Mucosa of descending colon (tissue), 3 donors: ENCODE data around the gene FBLN2. TPM values are rescaled to one million over a fixed set of nuclear protein-coding genes. Genes with fewer than 3 reads are reported as not detected.

Experiments used
- ATAC-seq: fragments of 200-7000 bp; cut with Tn5 transposase; one replicate; pipeline ENCODE4 v1.9.1; 2020; ENCODE audit warnings: mild to moderate bottlenecking, moderate library complexity
- DNase-seq, 3 donors: peaks; one replicate each; pipeline ENCODE4 v3.0.0-alpha.2; 2020
- H3K36me3 ChIP-seq: fragments of 200-600 bp; one replicate; pipeline ENCODE4 v1.8.0; 2021; ENCODE audit warnings: low read depth, mild to moderate bottlenecking
- H3K4me1 ChIP-seq: fragments of 200-600 bp; one replicate; pipeline ENCODE4 v1.8.0; 2021; ENCODE audit warnings: low read depth, mild to moderate bottlenecking
- H3K4me3 ChIP-seq: fragments of 200-600 bp; one replicate; pipeline ENCODE4 v1.8.0; 2021; ENCODE audit warnings: mild to moderate bottlenecking
- H3K9me3 ChIP-seq: fragments of 200-600 bp; one replicate; pipeline ENCODE4 v1.8.0; 2021; ENCODE audit warnings: mild to moderate bottlenecking
- CTCF ChIP-seq: fragments of 200-600 bp; IDR thresholded peaks from one replicate; pipeline ENCODE4 v1.8.0; 2022; ENCODE audit warnings: antibody characterized with exemption, mild to moderate bottlenecking
- intact Hi-C, 2 donors: fragments of 100-400 bp; cut with DNase I in 1 of 2; cut with micrococcal nuclease in 1 of 2; formaldehyde crosslinking; loops; one replicate each; pipeline versions ENCODE4 v1.11.0 to v1.11.1; 2022; cut with DNase I, micrococcal nuclease
- total RNA-seq, 3 donors: library from RNA; stranded (reverse); fragmentation: NEBNext Ultra II Directional in 2 of 3; extraction: Animal tissue kit (Norgen Biotek cat#: 25700) in 2 of 3; gene quantifications; one replicate each; pipeline versions ENCODE4 v1.2.1 to v1.2.4, GENCODE V29; 2021 to 2023
- donor health status: DM: no; HTN: no; CAD: no; lungs with moderate emphysema.
- donor health status: DM: no; HTN: no; CAD: no.
- donor health status: DM: no; HTN: yes; CAD: no.

FBLN2 gene
- total RNA-seq, 3 donors from 2014 or later: 10.2 to 48.9 (median 30.5) TPM

- ATAC-seq (no peak), DNase-seq (no peak)
- intact Hi-C loops: no loop called here
Measured at GRCh38 chr3:13539671-13540070, 9.3 kb upstream of the FBLN2 start.

GRCh38 chr3:13540297-13540995 is 8.5 kb upstream of the FBLN2 start:
- ATAC-seq: peak; percentile 19
- intact Hi-C loops: no loop called here
- DNase-seq: no peak
- H3K9me3 ChIP-seq: no peaks in the 10 kb centered on the region
- no peak for TF ChIP-seq CTCF
- H3K36me3 ChIP-seq: no peaks in the 10 kb centered on the region
- H3K4me1 ChIP-seq: no peaks in the 10 kb centered on the region
- H3K4me3 ChIP-seq: no peak overlapping the region

More at GRCh38 chr3:13539671-13540070, 9.3 kb upstream of the FBLN2 start:
- Histone ChIP-seq H3K4me3 (no peak overlapping the region), H3K9me3 (no peaks in the 10 kb centered on the region), H3K4me1 (no peaks in the 10 kb centered on the region), H3K36me3 (no peaks in the 10 kb centered on the region)
- TF ChIP-seq CTCF: no peak

GRCh38 chr3:13541691-13542090 is 7.2 kb upstream of the FBLN2 start:
- Histone ChIP-seq H3K36me3 (no peaks in the 10 kb centered on the region), H3K4me1 (no peaks in the 10 kb centered on the region), H3K4me3 (no peak overlapping the region), H3K9me3 (no peaks in the 10 kb centered on the region)
- ATAC-seq (no peak), DNase-seq (no peak)
- no peak for TF ChIP-seq CTCF
- intact Hi-C loops: no loop called here

- intact Hi-C loops: no loop called here
- ATAC-seq: no peak
Measured at GRCh38 chr3:13542142-13542541, 6.8 kb upstream of the FBLN2 start.

GRCh38 chr3:13543253-13543652 is 5.7 kb upstream of the FBLN2 start:
- Histone ChIP-seq H3K4me1 (no peaks in the 10 kb centered on the region), H3K9me3 (no peaks in the 10 kb centered on the region), H3K4me3 (no peak overlapping the region), H3K36me3 (no peaks in the 10 kb centered on the region)
- DNase-seq (peak in 2 of 3 donors; percentile 20 to 70), ATAC-seq (peak; percentile 46)
- intact Hi-C loops: no loop called here
- TF ChIP-seq CTCF: no peak

More at GRCh38 chr3:13542142-13542541, 6.8 kb upstream of the FBLN2 start:
- no peaks in the 10 kb centered on the region for H3K4me1 ChIP-seq
- no peak for DNase-seq
- no peak for TF ChIP-seq CTCF
- H3K9me3 ChIP-seq: no peaks in the 10 kb centered on the region
- H3K4me3 ChIP-seq: no peak overlapping the region
- H3K36me3 ChIP-seq: no peaks in the 10 kb centered on the region
